Spleen (tissue), 11 donors: Measurements from ENCODE around the gene TMEM131. TPM values are rescaled to one million over a fixed set of nuclear protein-coding genes. Genes with fewer than 3 reads are reported as not detected.
"Not testable (repeated sequence)": the region's sequence is repeated elsewhere in the genome, so short reads cannot be mapped to it uniquely, and the experiment has no call there.

Experiments used
- DNase-seq: peaks from one replicate; pipeline ENCODE4 v3.0.0-alpha.2; 2020
- H3K27ac ChIP-seq, 8 donors: fragments of 200-600 bp; sonication (generic) in 7 of 8; 1 replicate in 4 of 8; 2 replicates in 4 of 8; pipeline versions ENCODE4 v1.5.0 to v1.8.0; 2016 to 2021; ENCODE audit warnings: inconsistent platforms in 4 of 8, mild to moderate bottlenecking in 4 of 8, moderate library complexity in 1 of 8
- H3K27me3 ChIP-seq, 7 donors: fragments of 200-600 bp; sonication (generic) in 6 of 7; replicated peaks in 1 of 7; 1 replicate in 4 of 7; 2 replicates in 3 of 7; pipeline versions ENCODE4 v1.5.0 to v1.8.0; 2016 to 2021; ENCODE audit warnings: inconsistent platforms in 3 of 7, mild to moderate bottlenecking in 1 of 7
- H3K36me3 ChIP-seq, 6 donors: fragments of 200-600 bp; sonication (generic) in 5 of 6; 1 replicate in 4 of 6; 2 replicates in 2 of 6; pipeline versions ENCODE4 v1.5.0 to v1.8.0; 2016 to 2021; ENCODE audit warnings: inconsistent platforms in 2 of 6
- H3K4me1 ChIP-seq, 6 donors: fragments of 200-600 bp; sonication (generic) in 5 of 6; 1 replicate in 3 of 6; 2 replicates in 3 of 6; pipeline versions ENCODE4 v1.5.0 to v1.8.0; 2016 to 2021; ENCODE audit warnings: inconsistent platforms in 3 of 6
- H3K4me3 ChIP-seq, 8 donors: fragments of 200-600 bp; sonication (generic) in 7 of 8; 1 replicate in 4 of 8; 2 replicates in 4 of 8; pipeline versions ENCODE4 v1.5.0 to v1.8.0; 2016 to 2021; ENCODE audit warnings: inconsistent platforms in 4 of 8, mild to moderate bottlenecking in 4 of 8, moderate library complexity in 2 of 8
- H3K9me3 ChIP-seq, 8 donors: fragments of 200-600 bp; sonication (generic) in 7 of 8; 1 replicate in 4 of 8; 2 replicates in 4 of 8; pipeline versions ENCODE4 v1.5.0 to v1.8.0; 2016 to 2021; ENCODE audit warnings: inconsistent platforms in 4 of 8
- CTCF ChIP-seq, 11 experiments: fragments of 200-600 bp in 7 of 11; fragments of 450-650 bp in 4 of 11; sonication (generic) in 4 of 11; IDR thresholded peaks in 8 of 11; conservative IDR thresholded peaks in 3 of 11; 1 replicate in 7 of 11; 2 replicates in 4 of 11; pipeline versions ENCODE4 v1.4.0 to v1.8.0; 2016 to 2021; ENCODE audit warnings: antibody characterized with exemption in 11 of 11, inconsistent platforms in 4 of 11, mild to moderate bottlenecking in 1 of 11
- POLR2A ChIP-seq, 3 donors: fragments of 450-650 bp; IDR thresholded peaks; one replicate each; pipeline ENCODE4 v1.5.1; 2017; ENCODE audit warnings: antibody characterized with exemption in 3 of 3, mild to moderate bottlenecking in 1 of 3
- POLR2AphosphoS5 ChIP-seq, 3 donors: sonication (generic); formaldehyde crosslinking; IDR thresholded peaks; one replicate each; pipeline ENCODE4 v1.5.1; 2017; ENCODE audit warnings: antibody characterized with exemption in 3 of 3
- WGBS, 5 donors: extraction: QIAGEN DNeasy Blood & Tissue Kit in 3 of 5; methylation state at CpG; one replicate each; pipeline versions ENCODE4 v1.1.5 to v1.1.7; 2013 to 2018; 5-methylcytosine and 5-hydroxymethylcytosine counted together
- intact Hi-C: fragments of 100-400 bp; cut with DNase I; formaldehyde crosslinking; loops from one replicate; pipeline ENCODE4 v1.15.0; 2023; ENCODE audit warnings: low total_unique reads
- polyA plus RNA-seq, 3 donors: library from polyadenylated mRNA; stranded (reverse); fragments of 200-250 nt; gene quantifications; one replicate each; pipeline ENCODE4 v1.2.1, GENCODE V29; 2013
- total RNA-seq, 7 donors: library from RNA; depleted of rRNA in 3 of 7; stranded (reverse); fragments of >200 nt in 3 of 7; fragmentation: NEBNext Ultra II Directional in 4 of 7; extraction: Animal tissue kit (Norgen Biotek cat#: 25700) in 4 of 7; gene quantifications; one replicate each; pipeline versions ENCODE4 v1.1.0 to v1.2.1, GENCODE V29; 2016 to 2021
- donor health status: healthy with polysubstance abuse.
- donor health status: DM: no; HTN: no; CAD: no; lungs with moderate emphysema.
- donor health status: DM: no; HTN: no; CAD: no.
- donor health status: Bipolar disorder and iron deficiency.
- donor health status: healthy.
- donor health status: DM: no; HTN: no; CAD: no.
- donor health status: DM: yes; HTN: yes; CAD: no.

Gene TMEM131
- total and polyA plus RNA-seq, 10 donors: 9.2 to 74.0 (median 61.6) TPM

DNA sequence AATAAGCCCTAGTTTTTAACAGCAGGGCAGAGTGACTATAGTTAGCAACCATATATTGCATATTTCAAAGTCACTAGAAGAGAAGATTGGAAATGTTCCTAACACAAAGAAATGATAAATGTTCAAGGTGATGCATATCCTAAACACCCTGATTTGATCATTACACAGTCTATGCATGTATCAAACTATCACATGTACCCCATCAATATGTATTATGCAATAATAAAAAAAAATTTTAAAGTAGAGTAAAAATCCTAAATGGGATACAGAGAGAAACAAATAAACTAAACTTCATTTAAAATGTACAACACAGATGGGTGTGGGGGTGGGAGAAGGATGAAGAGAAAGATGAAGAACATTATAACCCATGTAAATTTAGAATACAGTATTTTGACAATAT, 93.9 kb downstream of the TMEM131 start:
- DNase-seq: no peak
- H3K9me3 ChIP-seq: no peaks in the 10 kb centered on the region
- no peak overlapping the region for H3K27ac ChIP-seq

DNA sequence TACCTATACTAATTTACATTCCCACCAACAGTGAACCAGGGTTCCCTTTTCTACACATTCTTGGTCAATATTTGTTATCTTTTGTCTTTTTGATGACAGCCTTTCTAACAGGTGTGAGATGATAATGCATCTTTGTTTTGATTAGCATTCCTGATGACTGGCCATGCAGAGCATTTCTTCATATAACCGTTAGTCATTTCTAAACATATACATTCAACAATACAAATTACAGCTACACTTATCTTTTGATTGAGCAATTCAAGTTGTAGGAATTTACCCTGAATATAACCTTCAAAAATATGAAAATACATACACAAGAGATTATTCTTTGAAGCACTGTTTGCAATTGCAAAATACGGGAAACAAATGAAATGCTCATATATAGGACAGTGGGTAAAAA, 94.9 kb downstream of the TMEM131 start:
- no peak for DNase-seq
- TF ChIP-seq CTCF (IDR thresholded peaks at IDR 0.05 in 8 of 11, conservative IDR thresholded peaks at IDR 0.05 in 3 of 11) (no peak), POLR2A (IDR thresholded peaks at IDR 0.05) (no peak), POLR2AphosphoS5 (IDR thresholded peaks at IDR 0.05) (no peak)
- Histone ChIP-seq H3K27me3 (no peaks in the 10 kb centered on the region), H3K27ac (no peak overlapping the region), H3K4me1 (no peaks in the 10 kb centered on the region), H3K9me3 (no peaks in the 10 kb centered on the region), H3K36me3 (peaks cover 0 to 30% (median 0%) of the 10 kb centered on the region in 6 donors), H3K4me3 (no peak overlapping the region)
- whole genome bisulfite sequencing, 5 donors: 55 to 83% (median 61%) methylated on average over 2 of the region's 2 CpGs
- intact Hi-C loops: no loop called here

More for the DNA sequence above, 93.9 kb downstream of the TMEM131 start:
- TF ChIP-seq POLR2AphosphoS5 (IDR thresholded peaks at IDR 0.05): no peak
- TF ChIP-seq CTCF (IDR thresholded peaks at IDR 0.05 in 8 of 11, conservative IDR thresholded peaks at IDR 0.05 in 3 of 11): no peak
- no peak for TF ChIP-seq POLR2A (IDR thresholded peaks at IDR 0.05)
- intact Hi-C loops: no loop called here
- Histone ChIP-seq H3K36me3 (peaks cover 0 to 32% (median 0%) of the 10 kb centered on the region in 6 donors), H3K27me3 (no peaks in the 10 kb centered on the region), H3K4me3 (no peak overlapping the region), H3K4me1 (peaks cover 0 to 7% (median 0%) of the 10 kb centered on the region in 6 donors)

GRCh38 chr2:97893042-97893441, 102.7 kb downstream of the TMEM131 start:
- H3K4me1 ChIP-seq, H3K27ac ChIP-seq, H3K4me3 ChIP-seq, intact Hi-C loops, H3K27me3 ChIP-seq, DNase-seq: not testable (repeated sequence)
- Histone ChIP-seq H3K36me3 (peaks cover 0 to 20% (median 1%) of the 10 kb centered on the region in 6 donors), H3K9me3 (peaks cover 0 to 10% (median 0%) of the 10 kb centered on the region in 8 donors)
- 96 to 100% (median 99%) methylated on average over 4 of the region's 4 CpGs for WGBS, 5 donors

GRCh38 chr2:97891611-97892010, 104.1 kb downstream of the TMEM131 start:
- H3K4me3 ChIP-seq: no peak overlapping the region
- no peak overlapping the region for H3K27ac ChIP-seq
- H3K27me3 ChIP-seq: no peaks in the 10 kb centered on the region
- no peak for DNase-seq
- H3K36me3 ChIP-seq: peaks cover 9 to 33% (median 16%) of the 10 kb centered on the region in 6 donors
- H3K4me1 ChIP-seq: no peaks in the 10 kb centered on the region
- peaks cover 0 to 25% (median 8%) of the 10 kb centered on the region in 8 donors for H3K9me3 ChIP-seq
- intact Hi-C loops: no loop called here
- no peak for TF ChIP-seq CTCF (IDR thresholded peaks at IDR 0.05 in 8 of 11, conservative IDR thresholded peaks at IDR 0.05 in 3 of 11)
- no peak for TF ChIP-seq POLR2A (IDR thresholded peaks at IDR 0.05)
- TF ChIP-seq POLR2AphosphoS5 (IDR thresholded peaks at IDR 0.05): no peak

DNA sequence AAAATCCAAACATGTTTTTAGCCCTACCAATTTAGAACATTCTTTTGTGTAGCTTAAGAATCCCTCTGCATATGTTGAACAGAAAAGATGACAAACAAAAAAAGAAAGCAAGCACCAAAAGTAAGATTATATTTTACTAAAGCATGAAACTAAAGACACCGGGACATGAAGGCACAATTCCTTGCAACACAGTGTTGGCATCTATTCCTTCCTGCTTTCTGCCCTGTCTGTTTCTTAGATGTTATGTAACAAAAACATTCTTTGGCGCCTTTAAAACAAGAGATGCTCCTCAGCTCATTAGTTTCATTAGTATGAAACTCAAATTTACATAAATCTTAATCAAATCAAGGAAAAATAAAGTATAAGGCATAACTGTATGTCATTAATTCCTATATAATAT, 106.6 kb downstream of the TMEM131 start:
- 53 to 82% (median 72%) methylated on average over 2 of the region's 2 CpGs for WGBS, 5 donors
- H3K36me3 ChIP-seq: peaks cover 13 to 49% (median 27%) of the 10 kb centered on the region in 6 donors
- intact Hi-C loops: no loop called here
- H3K27ac ChIP-seq: no peak overlapping the region
- H3K4me1 ChIP-seq: no peaks in the 10 kb centered on the region
- no peak overlapping the region for H3K4me3 ChIP-seq
- no peak for TF ChIP-seq POLR2A (IDR thresholded peaks at IDR 0.05)
- TF ChIP-seq POLR2AphosphoS5 (IDR thresholded peaks at IDR 0.05): no peak
- TF ChIP-seq CTCF (IDR thresholded peaks at IDR 0.05 in 8 of 11, conservative IDR thresholded peaks at IDR 0.05 in 3 of 11): no peak
- H3K27me3 ChIP-seq: no peaks in the 10 kb centered on the region
- no peak for DNase-seq
- peaks cover 3 to 44% (median 29%) of the 10 kb centered on the region in 8 donors for H3K9me3 ChIP-seq
